HG02571 (cell line): ENCODE measurements around the gene TTLL12.

Experiments used
- ATAC-seq: cut with Tn5 transposase; IDR thresholded peaks from one replicate; pipeline ENCODE4 v1.9.1; 2021; ENCODE audit warnings: mild to moderate bottlenecking, moderate library complexity; ENCODE audit not compliant: unreplicated experiment

The TTLL12 gene

DNA sequence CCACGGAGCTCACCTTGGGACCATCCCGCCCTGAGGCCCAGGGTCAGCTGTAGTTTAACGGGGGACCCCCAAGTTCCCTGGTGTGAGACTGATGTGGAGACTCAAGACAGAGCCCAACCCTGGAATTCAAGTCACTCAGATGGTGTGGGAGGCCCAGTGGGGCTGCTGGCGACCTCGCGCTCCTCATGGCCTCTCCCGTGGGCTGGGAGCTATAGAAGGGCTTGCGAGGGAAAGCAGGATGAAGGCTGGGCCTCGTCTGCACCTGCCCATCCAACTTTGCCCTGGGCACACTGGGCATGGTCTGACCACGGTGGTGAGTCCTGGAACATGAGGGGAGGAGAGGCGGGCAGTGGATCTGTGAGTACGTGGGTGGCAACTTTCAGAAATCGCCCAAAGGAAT is 13.6 kb upstream of the TTLL12 start:
- no peak for ATAC-seq

DNA sequence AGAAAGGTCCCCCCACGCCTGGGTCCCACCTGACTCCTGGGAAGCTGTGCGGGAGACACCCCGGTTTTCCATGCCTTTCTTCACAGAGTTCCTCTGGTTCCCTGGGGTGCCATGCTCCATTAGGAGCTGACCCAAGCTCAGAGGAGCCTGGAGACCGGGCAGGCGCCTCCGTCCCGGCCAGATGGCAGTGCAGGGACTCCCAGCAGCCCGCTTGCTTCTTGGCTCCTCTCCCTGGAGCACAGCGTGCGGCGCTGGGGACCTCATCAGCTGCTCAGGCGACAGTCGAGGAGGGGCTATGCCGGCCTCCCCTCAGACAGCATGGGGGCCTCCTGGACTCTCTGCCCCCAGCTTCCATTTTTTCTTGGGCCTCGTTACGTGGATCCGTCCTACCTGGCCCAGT is 13.1 kb upstream of the TTLL12 start:
- ATAC-seq, result no peak

DNA sequence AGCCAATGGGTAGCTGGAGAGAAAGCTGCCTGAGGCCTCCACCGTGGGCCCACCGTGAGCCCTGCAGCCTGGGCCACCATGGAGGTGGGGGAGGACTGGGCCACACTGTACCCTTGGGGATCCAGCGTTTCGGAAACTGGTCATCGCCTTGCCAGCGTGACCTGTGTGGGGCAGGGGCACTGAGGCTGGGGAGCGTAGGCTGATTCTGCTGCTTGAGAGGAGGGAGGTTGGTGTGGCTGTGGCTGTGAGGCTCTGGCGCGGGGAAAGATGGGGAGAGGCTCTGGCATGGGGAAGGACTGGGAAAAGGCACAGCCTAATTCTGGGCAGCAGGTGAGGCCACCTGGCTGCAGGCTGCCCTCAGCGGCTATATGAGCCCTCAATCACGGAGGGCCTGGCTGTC is 12.6 kb upstream of the TTLL12 start:
- ATAC-seq, result no peak

DNA sequence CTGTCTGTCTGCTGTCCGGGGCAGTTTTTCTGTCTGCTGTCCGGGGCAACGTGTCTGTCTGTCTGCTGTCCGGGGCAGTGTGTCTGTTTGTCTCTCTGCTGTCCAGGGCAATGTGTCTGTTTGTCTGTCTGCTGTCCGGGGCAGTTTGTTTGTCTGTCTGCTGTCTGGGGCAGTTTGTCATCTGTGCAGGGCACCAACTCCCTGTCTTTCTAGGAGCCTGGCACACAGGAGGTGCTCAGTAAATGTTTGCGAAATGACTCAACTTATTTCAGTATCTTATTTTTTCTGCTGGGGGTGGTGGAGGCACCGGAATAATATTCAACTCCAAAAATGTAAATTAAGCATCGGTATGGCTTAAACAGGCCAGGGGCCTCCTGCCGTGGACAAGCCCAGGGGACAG is 12.0 kb upstream of the TTLL12 start:
- no peak for ATAC-seq

DNA sequence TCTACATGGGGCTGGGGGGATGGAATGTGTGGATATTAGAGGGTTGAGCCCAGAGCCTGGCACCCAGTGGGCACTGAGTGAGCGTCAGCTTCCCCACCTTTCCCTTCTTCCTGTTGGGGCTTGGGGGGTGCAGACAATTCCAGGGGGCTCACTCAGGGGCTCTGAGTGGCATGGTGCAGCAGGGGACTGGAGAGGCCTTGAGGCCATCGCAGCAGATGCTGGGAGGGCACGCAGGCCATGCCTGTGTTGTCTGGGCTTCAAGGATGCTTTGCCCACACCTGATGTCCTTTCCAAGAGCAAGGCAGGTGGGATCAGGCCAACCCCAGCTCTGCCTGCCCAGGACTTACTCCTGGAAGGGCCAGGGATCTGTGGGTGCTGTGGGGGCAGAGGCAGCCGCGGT is 11.2 kb upstream of the TTLL12 start:
- ATAC-seq, result no peak

DNA sequence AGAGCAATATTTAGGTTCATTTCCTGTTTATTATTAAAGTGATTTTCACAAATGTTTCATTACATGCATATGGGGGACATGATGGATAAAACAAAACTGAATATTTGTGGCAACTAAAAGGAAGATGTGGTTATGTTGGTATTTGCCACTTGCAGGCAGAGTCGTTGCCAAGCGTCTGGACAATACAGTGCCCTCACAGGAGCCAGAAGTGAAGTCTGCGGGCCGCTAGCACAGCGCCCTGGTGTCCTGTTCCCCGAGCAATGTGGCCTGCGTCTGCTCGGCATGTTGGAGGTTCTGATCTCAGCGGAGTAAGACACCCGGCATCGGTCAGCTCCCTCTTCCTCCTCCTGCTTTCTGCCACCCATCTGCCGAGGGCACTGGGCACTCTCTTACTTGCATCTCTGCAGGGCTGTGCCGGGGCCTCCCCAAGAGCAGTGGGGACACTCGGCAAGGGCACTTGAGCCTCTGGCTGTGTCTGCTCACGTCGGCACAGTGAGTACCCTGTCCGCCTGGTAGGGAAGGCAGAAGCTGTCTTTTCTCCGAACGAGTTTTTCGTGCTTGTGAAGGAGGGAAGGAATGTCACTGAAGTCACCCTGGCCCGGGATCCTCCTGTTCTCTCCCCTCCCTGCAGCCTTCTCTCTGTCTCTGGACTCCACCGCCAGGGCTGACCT is 10.5 kb upstream of the TTLL12 start:
- ATAC-seq, result no peak

DNA sequence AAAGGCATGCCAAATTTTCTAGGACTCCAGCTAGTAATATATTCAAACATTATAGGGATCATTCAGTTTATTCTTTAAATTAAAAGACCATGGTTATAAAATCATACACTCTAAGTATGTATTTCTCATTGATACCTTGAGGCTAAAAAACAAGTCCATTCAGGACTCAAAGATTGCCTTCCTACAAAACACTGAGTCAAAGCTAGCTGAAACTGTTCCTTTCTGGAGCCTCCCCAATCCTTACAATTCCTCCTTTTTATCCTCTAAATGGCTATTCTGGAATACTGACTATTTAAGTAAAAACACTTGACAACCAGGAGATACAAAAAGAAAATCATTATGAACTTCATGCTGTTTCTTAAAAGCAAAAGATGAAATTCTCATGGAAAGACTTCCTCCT is 4.9 kb upstream of the TTLL12 start:
- no peak for ATAC-seq

DNA sequence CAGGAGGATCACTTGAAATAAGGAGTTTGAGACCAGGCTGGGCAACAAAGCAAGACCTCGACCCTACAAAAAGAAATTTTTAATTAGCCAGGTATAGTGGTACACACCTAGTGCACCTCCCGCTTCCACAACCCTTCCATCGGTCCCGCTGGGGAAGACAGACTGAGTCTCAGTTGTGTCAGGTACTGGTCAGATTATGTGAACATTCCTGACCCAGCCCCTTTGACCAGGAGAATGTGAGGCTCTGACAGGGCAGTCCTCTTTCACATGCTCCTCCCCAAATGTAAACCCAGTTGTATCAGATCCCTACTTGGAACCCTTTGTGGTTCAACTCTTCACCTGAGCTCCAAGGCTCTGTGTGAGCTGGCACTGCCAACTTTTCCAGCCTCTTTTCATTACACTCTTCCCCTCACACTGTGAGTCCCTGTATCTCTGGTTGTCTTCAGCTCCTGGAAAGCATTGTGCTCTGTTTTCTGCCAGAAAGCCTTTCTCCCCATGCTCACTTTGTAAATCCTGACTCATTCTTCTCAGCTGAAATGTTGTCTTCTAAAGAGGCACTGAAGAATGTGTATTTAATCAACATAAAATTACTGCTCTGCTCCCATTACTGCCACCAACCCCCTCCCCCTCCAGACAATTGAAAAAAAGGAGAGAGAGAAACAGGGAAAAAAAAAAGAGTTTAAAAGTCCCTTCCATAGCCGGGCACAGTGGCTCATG is 2.1 kb upstream of the TTLL12 start:
- ATAC-seq, result no peak

DNA sequence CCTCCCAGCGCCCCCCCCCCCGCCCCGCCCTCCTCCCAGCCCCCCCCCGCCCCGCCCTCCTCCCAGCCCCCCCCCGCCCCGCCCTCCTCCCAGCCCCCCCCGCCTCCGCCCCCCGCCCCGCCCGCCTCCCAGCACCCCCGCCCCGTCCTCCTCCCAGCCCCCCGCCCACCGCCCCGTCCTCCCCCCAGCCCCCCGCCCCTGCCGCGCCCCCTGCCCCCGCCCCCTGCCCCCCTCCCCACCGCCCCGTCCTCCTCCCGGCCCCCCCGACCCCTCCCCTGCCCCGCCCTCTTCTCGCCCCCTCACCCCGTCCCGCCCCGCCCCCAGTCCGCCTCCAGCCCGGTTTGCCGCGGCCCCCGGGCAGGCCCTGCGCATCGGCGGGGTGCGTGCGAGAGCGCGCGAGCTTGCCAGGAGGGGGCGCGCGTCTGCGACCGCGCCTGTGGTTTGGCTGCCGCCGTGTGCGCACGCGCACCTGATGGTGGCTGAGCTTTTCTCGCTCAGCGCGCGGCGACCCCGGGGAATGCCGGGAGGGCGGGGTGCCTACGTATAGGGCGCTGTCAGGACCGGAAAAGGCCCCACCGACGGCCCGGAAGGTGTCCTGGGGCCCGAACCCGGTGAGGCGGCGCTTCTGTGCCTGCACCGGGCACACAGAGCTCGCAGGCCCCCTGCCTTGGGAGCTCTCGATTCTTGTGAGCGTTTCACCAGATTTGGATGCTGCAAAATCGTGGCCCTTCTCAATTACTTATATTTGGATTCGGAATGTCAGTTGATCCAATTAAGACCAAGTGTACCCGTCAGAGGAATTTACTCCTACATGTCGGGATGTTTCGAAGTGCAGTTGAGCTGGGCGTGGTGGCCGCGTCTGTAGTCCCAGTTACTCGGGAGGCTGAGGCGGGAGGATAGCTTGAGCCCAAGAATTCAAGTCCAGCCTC is 501 bp upstream of the TTLL12 start:
- peak; percentile 75 for ATAC-seq

DNA sequence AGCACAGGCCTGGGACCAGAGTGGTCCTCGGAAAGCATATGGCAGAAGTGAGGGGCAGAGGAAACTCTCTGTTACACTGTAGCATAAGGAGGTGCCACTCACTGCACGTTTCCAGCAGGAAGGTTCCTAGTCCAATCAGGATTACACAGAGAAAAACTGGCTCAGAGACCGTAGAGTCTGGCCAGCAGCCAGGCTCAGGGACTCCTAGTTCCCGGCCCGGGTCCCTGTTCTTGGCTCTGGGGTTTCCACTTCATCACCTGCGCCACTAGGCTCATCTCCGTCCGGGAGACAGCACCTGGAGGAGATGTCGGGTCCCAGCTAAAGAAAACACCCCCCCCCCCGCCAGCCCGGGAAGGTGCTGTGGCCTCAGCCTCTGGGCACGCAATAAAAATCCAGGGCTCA is 1.1 kb downstream of the TTLL12 start:
- no peak for ATAC-seq

DNA sequence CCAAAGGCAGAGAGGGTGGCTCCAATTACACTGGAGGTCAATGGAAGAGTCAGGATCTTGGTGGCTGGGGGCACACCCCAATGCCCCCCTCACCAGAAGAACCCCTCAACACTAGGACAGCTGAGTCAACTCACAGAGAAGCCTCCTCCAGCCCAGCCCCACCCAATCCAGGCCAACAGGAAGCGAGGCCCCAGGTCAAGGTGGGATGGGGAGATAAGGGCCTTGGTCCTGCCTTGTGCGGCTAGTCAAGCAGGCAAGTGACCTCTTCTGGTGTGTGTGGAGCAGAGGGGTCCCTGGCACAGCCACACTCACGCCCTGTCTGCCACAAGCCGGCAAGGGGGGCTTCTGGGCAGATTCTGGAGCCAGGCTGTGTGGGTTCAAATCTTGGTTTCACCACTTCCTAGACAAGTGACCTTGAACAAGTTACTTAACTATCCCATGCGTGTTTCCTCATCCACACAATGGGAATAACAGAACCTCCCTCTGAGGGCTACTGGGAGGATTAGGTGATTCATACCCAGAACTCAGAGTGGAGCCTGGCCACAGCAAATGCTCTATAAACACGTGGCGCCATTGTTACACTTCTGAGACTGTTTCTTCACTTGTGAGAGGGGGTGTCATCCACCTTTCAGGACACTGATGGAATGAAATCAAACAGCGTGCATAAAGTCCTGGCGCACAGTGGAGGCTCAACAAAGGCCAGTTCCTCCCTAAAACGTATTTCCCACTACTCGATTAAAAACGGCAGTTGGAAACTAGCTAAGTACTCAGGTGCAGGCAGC is 3.2 kb downstream of the TTLL12 start:
- no peak for ATAC-seq

DNA sequence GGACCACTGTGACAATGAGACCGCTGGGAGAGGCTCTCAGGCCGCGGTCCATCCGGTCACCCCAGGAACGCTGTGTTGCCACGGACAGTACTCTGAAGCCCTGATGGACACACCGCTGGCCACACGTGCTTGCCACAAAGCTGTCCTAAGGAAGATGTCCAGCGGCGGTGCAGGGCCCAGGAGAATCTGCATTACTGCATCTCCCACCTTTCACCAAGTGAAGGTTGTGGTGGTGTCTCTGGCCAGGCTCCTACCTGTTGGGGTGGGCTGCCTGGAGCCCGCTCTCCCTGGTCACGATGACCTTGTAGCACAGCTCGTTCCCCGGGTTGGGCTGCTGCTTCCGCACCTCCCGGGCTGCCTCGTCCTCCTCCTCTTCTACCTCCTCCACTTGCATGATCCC is 4.2 kb downstream of the TTLL12 start:
- no peak for ATAC-seq

DNA sequence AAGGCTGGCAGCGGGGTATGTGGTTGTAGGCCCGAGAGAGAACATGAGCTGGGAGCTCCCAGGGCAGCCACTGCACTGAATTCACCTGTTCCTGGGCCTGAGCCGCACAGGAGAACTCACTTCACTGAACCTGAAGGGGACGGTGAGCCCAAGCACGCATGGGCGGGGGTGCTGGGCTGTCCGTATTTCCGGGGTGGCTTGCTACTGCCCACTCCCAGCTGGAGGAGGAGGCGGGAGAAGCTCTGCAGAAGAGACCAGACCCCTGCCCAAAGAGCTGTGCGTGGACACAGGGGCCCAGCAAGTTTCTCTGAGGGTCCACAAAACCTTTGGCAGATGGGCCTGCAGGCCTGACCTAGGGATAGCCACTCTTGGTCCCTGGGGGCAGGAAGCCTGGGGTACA is 4.8 kb downstream of the TTLL12 start:
- no peak for ATAC-seq

DNA sequence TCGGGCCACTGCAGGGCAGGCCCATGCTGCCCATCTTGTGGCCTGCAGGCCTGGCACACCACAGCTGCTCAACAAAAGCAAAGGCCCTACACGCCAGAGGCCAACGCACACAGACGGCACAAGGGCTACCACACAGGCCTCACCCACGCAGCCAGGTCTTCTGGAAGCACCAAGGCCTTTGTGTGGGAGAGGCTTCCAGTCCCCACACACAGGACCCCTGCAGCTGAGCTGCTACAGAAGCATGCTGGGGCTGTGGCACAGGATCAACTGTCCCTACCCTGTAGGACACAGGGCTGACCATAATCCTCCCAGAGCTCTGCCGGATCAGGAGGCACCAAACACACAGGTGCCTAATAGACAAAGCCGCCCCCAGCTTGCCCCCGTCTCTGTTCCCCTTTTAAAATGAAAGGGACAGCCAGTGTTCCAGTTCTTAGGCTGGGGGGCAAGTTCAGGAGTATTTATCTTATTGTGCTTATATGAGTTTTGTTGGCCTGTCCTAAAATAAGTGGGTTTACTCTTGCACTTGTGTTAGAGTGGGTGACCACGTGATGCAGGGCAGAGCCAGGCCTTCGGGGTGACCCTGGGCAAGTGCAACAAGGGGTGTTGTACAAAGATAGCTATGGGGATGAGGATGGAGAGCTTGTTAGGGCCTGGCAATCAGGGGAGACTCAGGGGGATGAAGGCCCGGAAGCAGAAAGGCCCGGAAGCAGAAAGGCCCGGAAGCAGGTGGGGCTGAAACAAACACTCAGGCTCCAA is 5.4 kb downstream of the TTLL12 start:
- ATAC-seq, result no peak

DNA sequence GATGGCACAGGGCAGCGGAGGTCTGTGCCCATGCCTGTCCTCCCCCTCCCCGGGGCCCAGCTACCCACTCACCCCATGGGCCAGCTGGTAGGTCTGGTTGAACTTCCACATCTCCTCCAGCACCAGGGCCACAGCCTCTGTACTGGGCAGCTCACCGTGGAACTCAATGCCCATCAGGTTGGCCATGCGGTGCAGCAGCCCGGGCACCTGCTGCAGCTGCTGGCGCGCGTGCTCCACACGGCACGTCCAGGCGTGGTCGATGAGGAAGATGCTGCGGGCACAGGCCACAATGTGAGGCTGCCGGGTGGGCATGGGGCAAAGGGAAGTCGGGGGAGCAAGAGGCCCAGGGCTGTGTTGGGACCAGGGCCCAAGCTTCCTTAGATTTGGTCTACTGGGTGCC is 6.3 kb downstream of the TTLL12 start:
- ATAC-seq, result no peak

DNA sequence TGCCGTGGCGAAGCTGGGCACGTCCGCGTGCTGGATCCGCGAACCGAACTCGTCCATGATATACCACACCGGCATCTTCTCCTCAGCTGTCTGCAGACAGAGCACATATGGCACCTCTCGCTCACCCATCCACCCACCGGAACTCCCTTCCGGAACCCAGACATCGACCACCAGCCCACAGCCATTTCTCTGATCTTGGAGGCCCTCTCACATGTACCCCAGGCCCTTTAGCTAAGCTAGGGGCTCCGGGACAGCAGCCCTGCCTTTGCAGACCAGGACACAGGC is 7.1 kb downstream of the TTLL12 start:
- ATAC-seq, result no peak

DNA sequence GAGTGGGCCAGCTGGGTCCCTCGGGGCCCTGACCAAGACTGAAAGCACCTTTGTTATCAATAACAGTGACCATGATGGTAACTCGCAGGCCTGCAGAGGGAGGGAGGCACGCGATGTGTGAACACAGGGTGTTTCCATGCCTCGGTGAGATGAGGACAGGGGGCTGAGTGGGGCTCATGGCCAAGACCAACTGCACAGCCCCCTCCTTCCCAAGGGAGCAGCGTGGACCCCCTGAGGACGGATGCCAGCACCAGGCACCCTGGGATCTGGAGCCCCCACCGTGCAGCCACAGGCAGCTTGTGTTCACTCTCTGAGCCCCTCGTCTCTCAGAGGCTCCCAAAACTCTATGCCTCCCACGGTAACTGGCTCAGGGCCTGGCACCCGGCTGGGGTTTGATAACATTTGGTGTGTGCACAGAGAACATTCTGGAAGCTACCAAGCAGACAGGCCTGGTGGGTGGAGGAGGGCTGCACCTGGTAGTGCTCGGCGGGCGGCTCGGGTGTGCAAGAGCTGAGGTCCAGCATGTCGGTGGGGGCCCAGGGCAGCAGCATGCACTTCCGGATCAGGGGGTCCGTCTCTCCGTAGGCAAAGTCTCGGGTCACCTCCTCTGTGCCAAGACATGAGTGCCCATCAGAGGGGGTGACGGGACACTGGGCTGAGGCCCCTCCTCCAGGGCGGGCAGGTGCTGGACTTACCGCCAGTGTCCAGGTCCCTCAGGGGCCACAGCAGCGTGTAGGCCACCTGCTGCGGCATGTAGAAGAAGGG is 7.6 kb downstream of the TTLL12 start:
- ATAC-seq, result no peak

DNA sequence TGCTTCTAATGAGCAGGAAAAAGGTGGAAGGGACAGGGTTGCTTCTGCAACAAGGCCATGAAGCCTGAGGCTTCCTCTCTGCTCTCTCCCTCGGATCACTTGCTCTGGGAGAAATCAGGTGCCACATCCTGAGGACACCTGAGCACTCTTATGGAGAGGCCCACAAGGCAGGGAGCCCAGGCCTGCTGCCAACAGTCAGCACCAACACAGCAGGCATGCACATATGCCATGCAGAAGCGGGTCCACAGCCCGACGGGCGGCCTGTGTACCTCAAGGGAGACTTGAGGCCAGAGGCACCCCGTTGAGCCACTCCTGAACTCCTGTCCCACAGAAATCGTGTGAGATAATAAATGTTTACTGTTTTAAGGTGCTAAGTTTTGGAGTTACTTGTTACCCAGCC is 9.5 kb downstream of the TTLL12 start:
- ATAC-seq, result no peak

DNA sequence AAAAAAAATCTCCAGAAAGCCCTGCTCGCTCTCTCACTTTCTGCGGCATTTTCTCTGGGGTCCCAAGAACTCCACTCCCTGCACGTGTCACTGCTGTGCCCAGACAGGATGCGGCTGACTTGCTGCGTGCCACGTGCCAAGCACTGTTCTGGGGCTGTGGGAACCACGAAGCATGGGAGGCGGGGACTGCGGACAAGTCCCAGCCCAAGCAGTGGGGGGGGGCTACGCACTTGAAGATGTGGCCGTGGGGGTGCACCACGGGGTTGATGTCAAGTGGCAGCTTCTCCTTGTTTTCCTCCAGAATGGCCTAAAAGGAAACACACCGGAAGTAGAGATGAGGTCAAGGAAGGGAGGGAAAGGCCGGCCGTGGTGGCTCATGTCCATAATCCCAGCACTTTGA is 10.8 kb downstream of the TTLL12 start:
- ATAC-seq, result no peak
